PC-3 (cell line): ENCODE measurements around the gene PDGFC. TPM values are rescaled to one million over a fixed set of nuclear protein-coding genes. Genes with fewer than 3 reads are reported as not detected.

Experiments
- ATAC-seq: fragments of 200-7000 bp; cut with Tn5 transposase; 2 replicates; pipeline ENCODE4 v1.9.1; 2020; ENCODE audit warnings: mild to moderate bottlenecking, moderate library complexity
- BruUV-seq: library from RNA; stranded (reverse); fragments of 400-500 nt; replicated peaks from 2 replicates; lab custom pipeline; 2021; lab: Mats Ljungman, UMichigan
- CTCF ChIA-PET: fragments of 300-600 bp; sonication (Branson Sonifier 250); formaldehyde crosslinking; loops from one replicate; lab custom pipeline; 2022; ENCODE audit warnings: antibody characterized with exemption; lab: Charles Lee
- POLR2A ChIA-PET: fragments of 300-600 bp; sonication (Branson Sonifier 250); formaldehyde crosslinking; loops from one replicate; lab custom pipeline; 2022; ENCODE audit warnings: antibody characterized with exemption; ENCODE audit not compliant: unreplicated experiment; lab: Charles Lee
- DNase-seq: peaks from one replicate; pipeline ENCODE4 v3.0.0-alpha.2; 2015
- H2AFZ ChIP-seq: fragments of 300-600 bp; sonication (generic); 2 replicates; pipeline ENCODE4 v1.6.0; 2016; ENCODE audit warnings: antibody characterized with exemption, low read length
- H3F3A ChIP-seq: fragments of 300-600 bp; sonication (generic); one replicate; pipeline ENCODE4 v1.6.0; 2017; ENCODE audit warnings: antibody characterized with exemption, low read length, control low read depth, mild to moderate bottlenecking; ENCODE audit not compliant: unreplicated experiment
- H3K27ac ChIP-seq: fragments of 300-600 bp; sonication (generic); 2 replicates; pipeline ENCODE4 v1.5.1; 2016; ENCODE audit warnings: mild to moderate bottlenecking, low read length
- H3K27me3 ChIP-seq: fragments of 300-600 bp; sonication (generic); 2 replicates; pipeline ENCODE4 v1.6.1; 2016; ENCODE audit warnings: low read length, mixed read lengths
- H3K36me3 ChIP-seq: fragments of 300-600 bp; sonication (generic); 2 replicates; pipeline ENCODE4 v1.6.1; 2016; ENCODE audit warnings: low read depth, mixed run types, low read length, mixed read lengths
- H3K4me1 ChIP-seq: fragments of 300-600 bp; sonication (generic); 2 replicates; pipeline ENCODE4 v1.5.1; 2016; ENCODE audit warnings: low read length; ENCODE audit not compliant: insufficient read depth
- H3K4me2 ChIP-seq: fragments of 300-600 bp; sonication (generic); 2 replicates; pipeline ENCODE4 v1.6.0; 2016; ENCODE audit warnings: low read length
- H3K4me3 ChIP-seq: fragments of 300-600 bp; sonication (generic); 2 replicates; pipeline ENCODE4 v1.5.1; 2016; ENCODE audit warnings: mild to moderate bottlenecking, low read length, mixed read lengths
- H3K79me2 ChIP-seq: fragments of 300-600 bp; sonication (generic); 2 replicates; pipeline ENCODE4 v1.6.1; 2017; ENCODE audit warnings: low read length, mixed read lengths
- H3K9ac ChIP-seq: fragments of 300-600 bp; sonication (generic); 2 replicates; pipeline ENCODE4 v1.6.0; 2016; ENCODE audit warnings: mild to moderate bottlenecking, low read length
- H3K9me2 ChIP-seq: fragments of 300-600 bp; sonication (generic); replicated peaks from 2 replicates; pipeline ENCODE4 v1.6.1; 2016; ENCODE audit warnings: mixed run types, low read length, mixed read lengths
- H3K9me3 ChIP-seq: fragments of 300-600 bp; sonication (generic); 2 replicates; pipeline ENCODE4 v1.6.1; 2016; ENCODE audit warnings: low read length, mixed read lengths
- H4K20me1 ChIP-seq: fragments of 300-600 bp; sonication (generic); 2 replicates; pipeline ENCODE4 v1.6.1; 2016; ENCODE audit warnings: low read length, mixed read lengths
- CTCF ChIP-seq: fragments of 300-600 bp; sonication (generic); conservative IDR thresholded peaks from 2 replicates; pipeline ENCODE4 v1.5.1; 2017; ENCODE audit warnings: antibody characterized with exemption, low read depth, mild to moderate bottlenecking, low read length
- EZH2 ChIP-seq: fragments of 300-600 bp; sonication (generic); IDR thresholded peaks from one replicate; pipeline ENCODE4 v1.6.1; 2017; ENCODE audit warnings: antibody characterized with exemption, mild to moderate bottlenecking, low read length; ENCODE audit not compliant: unreplicated experiment
- EZH2phosphoT487 ChIP-seq: fragments of 300-600 bp; sonication (generic); IDR thresholded peaks from 2 replicates; pipeline ENCODE4 v1.6.1; 2018; ENCODE audit warnings: mild to moderate bottlenecking, antibody characterized with exemption, low read length, borderline replicate concordance
- intact Hi-C: fragments of 100-400 bp; cut with micrococcal nuclease; formaldehyde crosslinking; loops from 2 replicates; pipeline ENCODE4 v1.9.0; 2023
- total RNA-seq: library from RNA; depleted of rRNA; stranded (reverse); fragments of >200 nt; gene quantifications from 2 replicates; pipeline ENCODE4 v1.2.3, GENCODE V29; 2014

PDGFC gene
- total RNA-seq, 1 experiment from 2014 or later, result 23.0 TPM

GRCh38 chr4:156766846-156767245 lies 204.8 kb downstream of the PDGFC start:
- DNase-seq (no peak), ATAC-seq (no peak)
- Histone ChIP-seq H3K36me3 (no peaks in the 10 kb centered on the region; the same call in 1 of the 2 replicates), H3K4me3 (no peak overlapping the region), H3K9me3 (no peaks in the 10 kb centered on the region), H3K9me2 (no peaks in the 10 kb centered on the region), H2AFZ (no peak overlapping the region), H4K20me1 (no peaks in the 10 kb centered on the region), H3F3A (no peaks in the 10 kb centered on the region), H3K4me1 (peaks cover 23% of the 10 kb centered on the region), H3K79me2 (no peaks in the 10 kb centered on the region), H3K27me3 (no peaks in the 10 kb centered on the region), H3K4me2 (no peak overlapping the region), H3K9ac (no peak overlapping the region), H3K27ac (no peak overlapping the region)
- POLR2A ChIA-PET, result no interaction called here
- no TSS peak for BruUV-seq
- TF ChIP-seq CTCF, result no peak
- TF ChIP-seq EZH2phosphoT487, result no peak
- TF ChIP-seq EZH2, result no peak
- CTCF ChIA-PET, result no interaction called here
- intact Hi-C loops, result no loop called here

- no peaks in the 10 kb centered on the region for H3K27me3 ChIP-seq
- no peak overlapping the region for H3K27ac ChIP-seq
- H2AFZ ChIP-seq, result no peak overlapping the region
- H3K9ac ChIP-seq, result no peak overlapping the region
- H4K20me1 ChIP-seq, result no peaks in the 10 kb centered on the region
- H3F3A ChIP-seq, result no peaks in the 10 kb centered on the region
- H3K4me2 ChIP-seq, result no peak overlapping the region
- POLR2A ChIA-PET, result no interaction called here
- BruUV-seq, result no TSS peak
- intact Hi-C loops, result no loop called here
- CTCF ChIA-PET, result no interaction called here
- no peaks in the 10 kb centered on the region for H3K9me3 ChIP-seq
- H3K79me2 ChIP-seq, result no peaks in the 10 kb centered on the region
- H3K4me1 ChIP-seq, result peaks cover 9% of the 10 kb centered on the region
- DNase-seq (no peak), ATAC-seq (no peak)
- H3K4me3 ChIP-seq, result no peak overlapping the region
- TF ChIP-seq EZH2 (no peak), CTCF (no peak), EZH2phosphoT487 (no peak)
- no peaks in the 10 kb centered on the region; the same call in none of the 2 replicates for H3K36me3 ChIP-seq
- H3K9me2 ChIP-seq, result no peaks in the 10 kb centered on the region
Observed at GRCh38 chr4:156765277-156765676, 206.3 kb downstream of the PDGFC start.

DNA sequence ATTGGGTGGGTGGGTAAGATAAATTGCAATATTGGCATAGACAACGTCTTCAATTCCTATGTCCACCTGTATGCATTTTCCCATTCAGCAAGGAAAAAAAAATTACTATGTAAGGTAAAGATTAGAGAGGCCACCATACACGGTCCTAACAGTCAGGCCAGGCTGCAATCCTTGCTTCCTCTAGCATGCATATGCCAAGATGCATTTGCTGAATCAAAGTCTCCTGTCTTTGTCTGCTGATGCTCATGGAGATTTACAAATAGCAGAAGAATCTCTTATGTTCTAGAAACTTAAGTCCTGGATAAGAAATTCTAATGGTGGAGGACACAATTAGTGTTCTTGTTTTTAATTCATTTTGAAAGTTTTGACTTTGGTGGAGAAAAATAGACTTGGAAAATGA lies 206.8 kb downstream of the PDGFC start:
- Histone ChIP-seq H3K27me3 (no peaks in the 10 kb centered on the region), H3K27ac (no peak overlapping the region), H3K9ac (no peak overlapping the region), H3K79me2 (no peaks in the 10 kb centered on the region), H2AFZ (no peak overlapping the region), H3K4me1 (peaks cover 5% of the 10 kb centered on the region), H3K4me2 (no peak overlapping the region), H3F3A (no peaks in the 10 kb centered on the region), H3K9me3 (no peaks in the 10 kb centered on the region), H3K9me2 (no peaks in the 10 kb centered on the region), H3K4me3 (no peak overlapping the region), H3K36me3 (no peaks in the 10 kb centered on the region; the same call in none of the 2 replicates), H4K20me1 (no peaks in the 10 kb centered on the region)
- DNase-seq (no peak), ATAC-seq (no peak)
- intact Hi-C loops, result no loop called here
- BruUV-seq, result no TSS peak
- CTCF ChIA-PET, result no interaction called here
- no peak for TF ChIP-seq EZH2
- TF ChIP-seq CTCF, result no peak
- no peak for TF ChIP-seq EZH2phosphoT487
- POLR2A ChIA-PET, result no interaction called here
